HG03097 (cell line): Measurements from ENCODE around the gene CCR4.
"Not testable (repeated sequence)": the region's sequence is repeated elsewhere in the genome, so short reads cannot be mapped to it uniquely, and the experiment has no call there.

Experiments
- ATAC-seq: cut with Tn5 transposase; IDR thresholded peaks from one replicate; pipeline ENCODE4 v1.9.1; 2021; ENCODE audit not compliant: unreplicated experiment, low FRiP score

CCR4 gene

GRCh38 chr3:32950516-32950915 is 928 bp upstream of the CCR4 start:
- no peak for ATAC-seq

- no peak for ATAC-seq
Observed at GRCh38 chr3:32952369-32953077, 1.1 kb downstream of the CCR4 start.

- ATAC-seq: no peak
Observed at GRCh38 chr3:32954506-32954905, 3.1 kb downstream of the CCR4 start.

- no peak for ATAC-seq
Observed at GRCh38 chr3:32956750-32957570, 5.5 kb downstream of the CCR4 start.

GRCh38 chr3:32958509-32958908 is 7.1 kb downstream of the CCR4 start:
- no peak for ATAC-seq

GRCh38 chr3:32959371-32959770 is 7.9 kb downstream of the CCR4 start:
- no peak for ATAC-seq

GRCh38 chr3:32960404-32961170 is 9.1 kb downstream of the CCR4 start:
- peak; percentile 56 for ATAC-seq

- no peak for ATAC-seq
Observed at GRCh38 chr3:32961189-32961715, 9.8 kb downstream of the CCR4 start.

GRCh38 chr3:32963871-32964270 is 12.4 kb downstream of the CCR4 start:
- no peak for ATAC-seq

- not testable (repeated sequence) for ATAC-seq
Observed at GRCh38 chr3:32964781-32965180, 13.3 kb downstream of the CCR4 start.

- not testable (repeated sequence) for ATAC-seq
Observed at GRCh38 chr3:32965617-32966213, 14.3 kb downstream of the CCR4 start.

GRCh38 chr3:32966627-32967026 is 15.2 kb downstream of the CCR4 start:
- ATAC-seq: not testable (repeated sequence)

- ATAC-seq: no peak
Observed at GRCh38 chr3:32968166-32968919, 16.9 kb downstream of the CCR4 start.

- ATAC-seq: no peak
Observed at GRCh38 chr3:32968920-32969389, 17.5 kb downstream of the CCR4 start.

GRCh38 chr3:32969656-32970055 is 18.2 kb downstream of the CCR4 start:
- ATAC-seq: no peak

GRCh38 chr3:32971291-32971690 is 19.8 kb downstream of the CCR4 start:
- ATAC-seq: not testable (repeated sequence)

- no peak for ATAC-seq
Observed at GRCh38 chr3:32972482-32973146, 21.2 kb downstream of the CCR4 start.

- ATAC-seq: peak; percentile 61
Observed at GRCh38 chr3:32973982-32974381, 22.5 kb downstream of the CCR4 start.
